ENCODE data around the gene PFN3.
"Not testable (repeated sequence)": the region's sequence is repeated elsewhere in the genome, so short reads cannot be mapped to it uniquely, and the experiment has no call there.

Gene PFN3

DNA sequence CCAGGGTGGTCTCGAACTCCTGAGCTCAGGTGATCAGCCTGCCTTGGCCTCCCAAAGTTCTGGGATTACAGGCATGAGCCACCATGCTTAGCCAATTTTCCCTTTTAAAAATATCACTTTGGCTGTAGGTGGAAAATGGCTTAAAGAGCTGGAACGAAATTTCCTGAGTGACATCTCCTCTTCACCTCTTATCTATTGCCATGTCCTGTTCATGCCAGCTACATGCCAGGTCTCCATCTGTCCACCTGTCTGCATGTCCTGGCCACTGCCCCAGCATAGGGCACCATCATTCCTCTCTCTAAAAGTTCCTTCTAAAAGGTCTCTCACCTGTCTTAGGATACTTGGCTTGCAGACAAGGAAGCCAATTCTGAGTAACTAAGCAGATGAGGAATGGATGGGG, 23.2 kb upstream of the PFN3 start:
- 84 to 85% methylated on average over 2 of the region's 2 CpGs for WGBS, 2 experiments
- Histone ChIP-seq H3K36me3 (ENCODE audit: control insufficient read depth, insufficient read depth, low read length) (no peaks in the 10 kb centered on the region), H3K27me3 (ENCODE audit: control insufficient read depth, insufficient read depth, low read length, poor library complexity, severe bottlenecking) (no peaks in the 10 kb centered on the region), H3K4me1 (ENCODE audit: control insufficient read depth, insufficient read depth, low read length) (peaks cover 12% of the 10 kb centered on the region), H3K27ac (ENCODE audit: insufficient read depth, low read depth, low read length, poor library complexity, severe bottlenecking) (no peak overlapping the region), H3K9me3 (ENCODE audit: control insufficient read depth, low read length) (no peaks in the 10 kb centered on the region), H3K4me3 (ENCODE audit: insufficient read depth, low read depth, low read length) (no peak overlapping the region)

- WGBS, 2 experiments, result 89 to 92% methylated on average over 6 of the region's 6 CpGs
- no peak overlapping the region for H3K27ac ChIP-seq (ENCODE audit: insufficient read depth, low read depth, low read length, poor library complexity, severe bottlenecking)
Measured at GRCh38 chr5:177421062-177421798, 20.8 kb upstream of the PFN3 start.

DNA sequence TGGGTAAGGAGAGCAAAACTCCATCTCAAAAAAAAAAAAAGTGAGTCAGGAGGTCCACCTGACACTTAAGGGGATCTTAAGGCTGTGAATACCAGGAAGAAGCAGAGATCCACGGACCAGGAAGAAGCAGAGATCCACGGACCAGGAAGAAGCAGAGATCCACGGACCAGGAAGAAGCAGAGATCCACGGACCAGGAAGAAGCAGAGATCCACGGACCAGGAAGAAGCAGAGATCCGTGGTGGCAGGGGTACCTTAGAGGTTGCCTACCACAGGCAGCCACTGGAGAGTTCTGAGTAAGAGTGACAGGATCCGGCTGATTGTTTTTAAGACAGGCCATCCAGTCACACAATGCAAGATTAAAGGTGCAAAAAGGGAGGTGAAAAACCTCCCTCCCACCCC, 20.0 kb upstream of the PFN3 start:
- H3K4me1 ChIP-seq (ENCODE audit: control insufficient read depth, insufficient read depth, low read length); H3K27me3 ChIP-seq (ENCODE audit: control insufficient read depth, insufficient read depth, low read length, poor library complexity, severe bottlenecking); H3K27ac ChIP-seq (ENCODE audit: insufficient read depth, low read depth, low read length, poor library complexity, severe bottlenecking); H3K36me3 ChIP-seq (ENCODE audit: control insufficient read depth, insufficient read depth, low read length); H3K9me3 ChIP-seq (ENCODE audit: control insufficient read depth, low read length); H3K4me3 ChIP-seq (ENCODE audit: insufficient read depth, low read depth, low read length): not testable (repeated sequence)
- 91 to 92% methylated on average over 7 of the region's 7 CpGs for WGBS, 2 experiments

More at GRCh38 chr5:177421062-177421798, 20.8 kb upstream of the PFN3 start:
- Histone ChIP-seq H3K4me1 (ENCODE audit: control insufficient read depth, insufficient read depth, low read length) (no peaks in the 10 kb centered on the region), H3K27me3 (ENCODE audit: control insufficient read depth, insufficient read depth, low read length, poor library complexity, severe bottlenecking) (no peaks in the 10 kb centered on the region), H3K4me3 (ENCODE audit: insufficient read depth, low read depth, low read length) (no peak overlapping the region), H3K36me3 (ENCODE audit: control insufficient read depth, insufficient read depth, low read length) (no peaks in the 10 kb centered on the region), H3K9me3 (ENCODE audit: control insufficient read depth, low read length) (no peaks in the 10 kb centered on the region)

DNA sequence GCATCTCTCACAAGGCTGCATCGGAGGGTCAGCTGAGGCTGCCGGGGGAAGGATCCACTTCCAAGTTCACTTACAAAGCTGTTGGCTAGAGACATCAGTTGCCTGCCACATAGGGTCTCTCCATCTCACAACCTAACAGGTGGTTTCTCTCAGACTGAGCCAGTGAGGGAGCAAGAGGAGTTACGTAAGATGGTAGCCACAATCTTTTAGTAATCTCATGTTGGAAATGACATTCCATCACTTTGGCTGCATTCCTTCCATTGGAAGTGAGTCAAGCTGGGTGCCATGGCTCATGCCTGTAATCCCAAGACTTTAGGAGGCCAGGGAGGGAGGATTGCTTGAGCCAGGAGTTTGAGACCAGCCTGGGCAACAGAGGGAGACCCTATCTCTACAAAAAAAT, 18.6 kb upstream of the PFN3 start:
- H3K9me3 ChIP-seq (ENCODE audit: control insufficient read depth, low read length), result no peaks in the 10 kb centered on the region
- H3K27me3 ChIP-seq (ENCODE audit: control insufficient read depth, insufficient read depth, low read length, poor library complexity, severe bottlenecking), result peaks cover 1% of the 10 kb centered on the region
- H3K36me3 ChIP-seq (ENCODE audit: control insufficient read depth, insufficient read depth, low read length), result no peaks in the 10 kb centered on the region
- H3K27ac ChIP-seq (ENCODE audit: insufficient read depth, low read depth, low read length, poor library complexity, severe bottlenecking), result no peak overlapping the region
- 92 to 97% methylated on average over 3 of the region's 3 CpGs for WGBS, 2 experiments
- no peak overlapping the region for H3K4me3 ChIP-seq (ENCODE audit: insufficient read depth, low read depth, low read length)
- no peaks in the 10 kb centered on the region for H3K4me1 ChIP-seq (ENCODE audit: control insufficient read depth, insufficient read depth, low read length)

- not testable (repeated sequence) for H3K4me1 ChIP-seq (ENCODE audit: control insufficient read depth, insufficient read depth, low read length); H3K9me3 ChIP-seq (ENCODE audit: control insufficient read depth, low read length); H3K27ac ChIP-seq (ENCODE audit: insufficient read depth, low read depth, low read length, poor library complexity, severe bottlenecking); H3K4me3 ChIP-seq (ENCODE audit: insufficient read depth, low read depth, low read length); H3K36me3 ChIP-seq (ENCODE audit: control insufficient read depth, insufficient read depth, low read length); H3K27me3 ChIP-seq (ENCODE audit: control insufficient read depth, insufficient read depth, low read length, poor library complexity, severe bottlenecking)
- WGBS, 2 experiments, result 91 to 92% methylated on average over 6 of the region's 6 CpGs
Measured at GRCh38 chr5:177417081-177417480, 16.6 kb upstream of the PFN3 start.

DNA sequence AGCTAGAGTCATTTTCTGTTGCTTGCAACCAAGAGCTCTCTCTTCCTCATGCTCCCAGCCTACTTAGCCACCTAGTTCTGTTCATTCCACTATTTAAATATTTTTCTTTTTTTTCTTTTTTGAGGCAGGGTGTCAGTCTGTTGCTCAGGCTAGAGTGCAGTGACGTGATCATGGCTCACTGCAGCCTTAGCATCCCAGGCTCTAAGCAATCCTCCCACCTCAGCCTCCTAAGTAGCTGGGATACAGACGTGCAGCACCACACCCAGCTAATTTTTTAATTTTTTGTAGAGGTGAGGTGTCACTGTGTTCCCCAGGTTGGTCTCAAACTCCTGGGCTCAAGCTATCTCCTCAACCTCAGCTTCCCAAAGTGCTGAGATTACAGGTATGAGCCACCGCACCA, 14.0 kb upstream of the PFN3 start:
- Histone ChIP-seq H3K4me3 (ENCODE audit: insufficient read depth, low read depth, low read length) (no peak overlapping the region), H3K9me3 (ENCODE audit: control insufficient read depth, low read length) (no peaks in the 10 kb centered on the region), H3K4me1 (ENCODE audit: control insufficient read depth, insufficient read depth, low read length) (no peaks in the 10 kb centered on the region), H3K27ac (ENCODE audit: insufficient read depth, low read depth, low read length, poor library complexity, severe bottlenecking) (no peak overlapping the region), H3K36me3 (ENCODE audit: control insufficient read depth, insufficient read depth, low read length) (no peaks in the 10 kb centered on the region), H3K27me3 (ENCODE audit: control insufficient read depth, insufficient read depth, low read length, poor library complexity, severe bottlenecking) (peaks cover 10% of the 10 kb centered on the region)
- WGBS, 2 experiments, result 86 to 94% methylated on average over 3 of the region's 3 CpGs

DNA sequence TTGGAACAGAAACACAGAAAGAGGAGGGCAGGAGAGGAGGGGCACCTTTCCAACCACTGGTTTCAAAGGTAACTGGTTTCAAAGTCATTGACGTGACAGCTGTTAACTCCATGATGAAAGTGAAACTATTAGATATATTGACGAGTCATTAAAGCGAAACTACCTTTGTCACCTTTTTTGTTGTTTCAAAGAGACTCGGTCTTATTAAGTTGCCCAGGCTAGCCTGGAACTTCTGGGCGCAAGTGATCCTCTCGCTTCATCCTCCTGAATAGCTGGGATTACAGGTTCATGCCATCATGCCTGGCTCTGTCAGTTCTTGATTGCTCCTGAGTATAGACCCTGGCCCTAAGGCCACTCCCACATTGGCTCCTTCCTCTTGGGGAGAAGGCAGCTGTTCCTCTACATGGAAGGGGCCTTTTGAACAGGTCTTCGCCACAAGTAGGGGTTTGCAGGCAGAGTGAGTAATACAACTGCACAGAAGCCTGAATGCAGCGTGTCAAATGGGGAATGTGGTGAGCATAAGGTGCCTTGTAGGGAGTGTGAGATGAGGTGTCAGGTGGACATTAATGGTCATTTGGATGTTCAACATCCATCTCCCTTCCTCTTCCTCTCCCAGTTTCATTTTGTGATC, 12.3 kb upstream of the PFN3 start:
- WGBS, 2 experiments, result 92 to 98% methylated on average over 8 of the region's 8 CpGs
- Histone ChIP-seq H3K9me3 (ENCODE audit: control insufficient read depth, low read length) (no peaks in the 10 kb centered on the region), H3K36me3 (ENCODE audit: control insufficient read depth, insufficient read depth, low read length) (no peaks in the 10 kb centered on the region), H3K27ac (ENCODE audit: insufficient read depth, low read depth, low read length, poor library complexity, severe bottlenecking) (no peak overlapping the region), H3K27me3 (ENCODE audit: control insufficient read depth, insufficient read depth, low read length, poor library complexity, severe bottlenecking) (peaks cover 23% of the 10 kb centered on the region), H3K4me3 (ENCODE audit: insufficient read depth, low read depth, low read length) (no peak overlapping the region), H3K4me1 (ENCODE audit: control insufficient read depth, insufficient read depth, low read length) (no peaks in the 10 kb centered on the region)

DNA sequence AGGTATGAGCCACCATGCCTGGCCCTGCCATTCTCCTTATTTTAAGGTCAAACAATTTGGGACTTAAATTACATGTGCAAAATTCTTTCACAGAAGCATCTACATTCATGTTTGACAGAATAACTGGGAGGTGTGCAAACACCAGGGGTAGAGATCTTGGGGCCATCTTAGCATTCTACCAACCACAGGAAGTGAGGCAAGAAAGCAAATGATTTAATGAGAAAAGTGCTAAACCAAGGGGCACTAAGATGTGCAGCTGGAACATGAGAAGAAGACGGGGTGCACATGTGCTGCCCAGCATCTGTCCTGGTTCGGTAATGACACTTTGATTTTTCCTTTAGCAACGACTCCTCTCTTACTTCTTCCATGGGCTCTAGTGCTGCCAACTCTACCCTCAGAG, 10.1 kb upstream of the PFN3 start:
- no peaks in the 10 kb centered on the region for H3K36me3 ChIP-seq (ENCODE audit: control insufficient read depth, insufficient read depth, low read length)
- no peaks in the 10 kb centered on the region for H3K4me1 ChIP-seq (ENCODE audit: control insufficient read depth, insufficient read depth, low read length)
- H3K27ac ChIP-seq (ENCODE audit: insufficient read depth, low read depth, low read length, poor library complexity, severe bottlenecking), result no peak overlapping the region
- peaks cover 44% of the 10 kb centered on the region for H3K27me3 ChIP-seq (ENCODE audit: control insufficient read depth, insufficient read depth, low read length, poor library complexity, severe bottlenecking)
- H3K4me3 ChIP-seq (ENCODE audit: insufficient read depth, low read depth, low read length), result no peak overlapping the region
- WGBS, 2 experiments, result 84 to 88% methylated on average over 3 of the region's 3 CpGs
- H3K9me3 ChIP-seq (ENCODE audit: control insufficient read depth, low read length), result no peaks in the 10 kb centered on the region

- Histone ChIP-seq H3K27ac (ENCODE audit: insufficient read depth, low read depth, low read length, poor library complexity, severe bottlenecking) (no peak within 1 kb of the TSS), H3K4me3 (ENCODE audit: insufficient read depth, low read depth, low read length) (no peak within 1 kb of the TSS), H3K36me3 (ENCODE audit: control insufficient read depth, insufficient read depth, low read length) (no peaks in the 10 kb centered on the region), H3K27me3 (ENCODE audit: control insufficient read depth, insufficient read depth, low read length, poor library complexity, severe bottlenecking) (peaks cover 58% of the 10 kb centered on the region), H3K4me1 (ENCODE audit: control insufficient read depth, insufficient read depth, low read length) (no peaks in the 10 kb centered on the region), H3K9me3 (ENCODE audit: control insufficient read depth, low read length) (no peaks in the 10 kb centered on the region)
- WGBS, 2 experiments, result 90 to 92% methylated on average over 9 of the region's 9 CpGs
Measured at GRCh38 chr5:177409043-177409801, 8.8 kb upstream of the PFN3 start, which contains the start of gene F12. Gene F12, minus strand, starts transcription at chr5:177409564. Its CDS starts 37 bp downstream, at chr5:177409527.

- WGBS, 2 experiments, result 91 to 93% methylated on average over 5 of the region's 5 CpGs
- H3K9me3 ChIP-seq (ENCODE audit: control insufficient read depth, low read length), result no peaks in the 10 kb centered on the region
- no peak overlapping the region for H3K27ac ChIP-seq (ENCODE audit: insufficient read depth, low read depth, low read length, poor library complexity, severe bottlenecking)
- H3K27me3 ChIP-seq (ENCODE audit: control insufficient read depth, insufficient read depth, low read length, poor library complexity, severe bottlenecking), result peaks cover 82% of the 10 kb centered on the region
- H3K36me3 ChIP-seq (ENCODE audit: control insufficient read depth, insufficient read depth, low read length), result no peaks in the 10 kb centered on the region
- H3K4me1 ChIP-seq (ENCODE audit: control insufficient read depth, insufficient read depth, low read length), result peaks cover 16% of the 10 kb centered on the region
- no peak overlapping the region for H3K4me3 ChIP-seq (ENCODE audit: insufficient read depth, low read depth, low read length)
Measured at GRCh38 chr5:177405805-177406204, 5.3 kb upstream of the PFN3 start.
